Upper lobe of right lung (tissue), 1 donor: ENCODE results near the gene CRYBA1. TPM values are rescaled to one million over a fixed set of nuclear protein-coding genes. Genes with fewer than 3 reads are reported as not detected.

Source experiments
- ATAC-seq: fragments of 200-7000 bp; cut with Tn5 transposase; one replicate; pipeline ENCODE4 v1.9.1; 2020; ENCODE audit warnings: mild to moderate bottlenecking, moderate library complexity
- DNase-seq: peaks from one replicate; pipeline ENCODE4 v3.0.0-alpha.2; 2020
- H3K27ac ChIP-seq: fragments of 200-600 bp; one replicate; pipeline ENCODE4 v1.8.0; 2022
- H3K27me3 ChIP-seq: fragments of 200-600 bp; one replicate; pipeline ENCODE4 v1.8.0; 2022; ENCODE audit warnings: mild to moderate bottlenecking
- H3K36me3 ChIP-seq: fragments of 200-600 bp; one replicate; pipeline ENCODE4 v1.8.0; 2022
- H3K4me1 ChIP-seq: fragments of 200-600 bp; one replicate; pipeline ENCODE4 v1.8.0; 2022
- H3K4me3 ChIP-seq: fragments of 200-600 bp; one replicate; pipeline ENCODE4 v1.8.0; 2022; ENCODE audit warnings: mild to moderate bottlenecking
- H3K9me3 ChIP-seq: fragments of 200-600 bp; one replicate; pipeline ENCODE4 v1.8.0; 2022
- CTCF ChIP-seq: fragments of 200-600 bp; IDR thresholded peaks from one replicate; pipeline ENCODE4 v1.8.0; 2022; ENCODE audit warnings: antibody characterized with exemption
- intact Hi-C: fragments of 100-400 bp; cut with DNase I; formaldehyde crosslinking; loops from one replicate; pipeline ENCODE4 v1.11.0; 2022
- total RNA-seq: library from RNA; stranded (reverse); fragmentation: NEBNext Ultra II Directional; extraction: Animal tissue kit (Norgen Biotek cat#: 25700); gene quantifications from one replicate; pipeline ENCODE4 v1.2.1, GENCODE V29; 2021
- donor health status: DM: no; HTN: yes; CAD: no; lungs with severe emphysema.

The CRYBA1 gene
- total RNA-seq, 1 donor from 2014 or later, result not detected

DNA sequence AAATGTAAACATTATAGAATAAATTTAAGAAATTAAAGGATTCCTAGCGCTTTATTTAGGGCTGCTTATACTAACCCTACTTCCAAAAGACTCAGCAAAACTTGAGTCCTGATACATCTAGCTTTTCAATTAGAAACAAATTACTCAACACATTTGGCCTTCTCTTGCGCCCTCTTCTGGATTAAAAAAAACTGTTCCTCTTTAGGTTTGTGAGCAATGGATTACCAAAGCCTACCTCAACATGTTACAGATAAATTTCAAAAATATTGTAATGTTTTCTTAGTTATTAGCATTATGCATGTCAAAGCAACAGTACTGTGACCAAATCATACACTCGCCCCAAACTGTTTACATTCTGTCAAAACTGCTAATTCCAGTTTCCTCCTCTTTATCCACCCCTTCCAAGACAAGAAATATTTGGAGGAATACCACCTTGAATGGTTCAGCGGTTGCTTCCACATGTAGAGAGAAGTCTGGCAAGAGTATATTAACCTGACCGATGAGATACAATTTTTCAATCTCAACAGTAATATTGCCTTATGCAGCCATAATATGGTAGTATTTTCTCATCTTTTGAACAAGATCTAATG is 44.6 kb downstream of the CRYBA1 start:
- Histone ChIP-seq H3K27me3 (no peaks in the 10 kb centered on the region), H3K9me3 (no peaks in the 10 kb centered on the region), H3K4me1 (peaks cover 48% of the 10 kb centered on the region), H3K4me3 (peak overlapping the region; percentile 93), H3K27ac (no peak overlapping the region), H3K36me3 (peaks cover 37% of the 10 kb centered on the region)
- peak; percentile 71 for TF ChIP-seq CTCF
- no peak for DNase-seq
- ATAC-seq, result no peak
- intact Hi-C loops, result no loop called here

DNA sequence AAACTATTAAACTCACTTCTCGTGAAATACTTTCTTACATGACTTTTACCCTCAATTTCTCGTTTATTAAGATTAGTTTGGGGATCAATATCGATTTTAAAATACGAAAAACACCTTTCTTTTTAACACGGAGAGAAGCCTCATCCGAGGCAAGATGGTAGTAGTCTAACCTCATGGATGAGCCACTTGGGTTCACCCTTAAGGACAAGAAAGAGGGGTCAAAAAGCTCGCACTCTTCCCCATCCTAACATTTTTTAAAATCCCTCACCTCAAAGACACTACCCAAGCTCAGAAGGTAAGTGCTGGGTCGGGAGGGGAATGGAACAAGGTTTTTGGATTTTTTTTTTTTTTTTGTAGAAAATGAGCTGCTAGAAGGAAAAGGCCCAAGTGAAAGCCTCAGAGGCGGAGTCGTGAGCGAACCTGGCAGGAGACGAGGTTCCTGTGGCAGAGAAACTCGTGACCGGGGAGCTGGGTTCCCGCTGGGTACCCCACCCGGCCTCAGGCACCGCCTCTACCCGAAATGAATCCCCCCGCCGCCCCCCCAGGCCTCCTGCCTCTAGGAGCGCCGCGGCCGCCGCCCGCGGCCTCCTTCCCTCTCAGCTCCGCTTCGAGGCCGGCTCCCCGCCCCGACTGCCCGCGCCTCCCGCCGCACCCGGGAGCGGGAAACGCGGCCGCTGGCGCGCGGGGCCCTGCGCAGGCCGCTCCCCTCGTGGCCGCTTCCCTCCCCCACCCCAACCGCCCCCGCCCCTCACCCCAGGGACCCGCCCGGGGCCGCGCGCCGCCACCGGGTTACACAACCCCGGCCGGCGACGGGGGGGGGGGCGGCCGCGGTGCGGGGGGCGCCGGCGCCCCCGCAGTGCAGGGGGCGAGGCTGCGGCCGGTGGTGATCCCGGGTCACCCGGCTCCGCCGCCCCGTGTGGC is 45.7 kb downstream of the CRYBA1 start:
- H3K27me3 ChIP-seq, result no peaks in the 10 kb centered on the region
- H3K27ac ChIP-seq, result peak overlapping the region; percentile 93
- H3K4me1 ChIP-seq, result peaks cover 44% of the 10 kb centered on the region
- peaks cover 27% of the 10 kb centered on the region for H3K36me3 ChIP-seq
- peak overlapping the region; percentile 93 for H3K4me3 ChIP-seq
- ATAC-seq, result peak; percentile 53
- DNase-seq, result peak; percentile 85
- intact Hi-C loops, result no loop called here
- no peaks in the 10 kb centered on the region for H3K9me3 ChIP-seq
- no peak for TF ChIP-seq CTCF

GRCh38 chr17:29292992-29293889 is 46.6 kb downstream of the CRYBA1 start:
- intact Hi-C loops, result no loop called here
- H3K27me3 ChIP-seq, result no peaks in the 10 kb centered on the region
- no peak for TF ChIP-seq CTCF
- peak overlapping the region; percentile 93 for H3K4me3 ChIP-seq
- ATAC-seq, result peak; percentile 52
- DNase-seq, result peak; percentile 88
- H3K36me3 ChIP-seq, result peaks cover 18% of the 10 kb centered on the region
- peaks cover 37% of the 10 kb centered on the region for H3K4me1 ChIP-seq
- no peaks in the 10 kb centered on the region for H3K9me3 ChIP-seq
- H3K27ac ChIP-seq, result peak overlapping the region; percentile 93

- no peaks in the 10 kb centered on the region for H3K9me3 ChIP-seq
- intact Hi-C loops, result no loop called here
- H3K27ac ChIP-seq, result peak within 1 kb of the TSS; percentile 93
- no peaks in the 10 kb centered on the region for H3K27me3 ChIP-seq
- TF ChIP-seq CTCF, result no peak
- peaks cover 29% of the 10 kb centered on the region for H3K4me1 ChIP-seq
- ATAC-seq (peak; percentile 96), DNase-seq (peak; percentile 99)
- peaks cover 12% of the 10 kb centered on the region for H3K36me3 ChIP-seq
- H3K4me3 ChIP-seq, result peak within 1 kb of the TSS; percentile 93
These were observed 47.4 kb downstream of the CRYBA1 start, which contains the start of gene NUFIP2 for GRCh38 chr17:29293890-29294579. Gene NUFIP2 (minus strand): TSS chr17:29294148. CDS start chr17:29294059, 89 bp downstream.

GRCh38 chr17:29294580-29294900 is 47.9 kb downstream of the CRYBA1 start:
- Histone ChIP-seq H3K4me3 (peak overlapping the region; percentile 93), H3K36me3 (peaks cover 7% of the 10 kb centered on the region), H3K27me3 (no peaks in the 10 kb centered on the region), H3K9me3 (no peaks in the 10 kb centered on the region), H3K4me1 (peaks cover 24% of the 10 kb centered on the region), H3K27ac (peak overlapping the region; percentile 93)
- ATAC-seq (no peak), DNase-seq (no peak)
- TF ChIP-seq CTCF, result no peak
- intact Hi-C loops, result no loop called here
